HEK293T (cell line): ENCODE results near the gene WBP2.

Experiments
- ARNT ChIP-seq: fragments of 450-650 bp; IDR thresholded peaks from 2 replicates; pipeline ENCODE4 v1.6.1; 2017; ENCODE audit warnings: mild to moderate bottlenecking
- CTBP1 ChIP-seq: fragments of 450-650 bp; IDR thresholded peaks from 2 replicates; pipeline ENCODE4 v1.6.1; 2016; ENCODE audit warnings: borderline replicate concordance
- FOXA1 ChIP-seq: fragments of 450-650 bp; IDR thresholded peaks from 2 replicates; pipeline ENCODE4 v1.6.1; 2016; ENCODE audit warnings: mild to moderate bottlenecking
- SP1 ChIP-seq: fragments of 450-650 bp; IDR thresholded peaks from 2 replicates; pipeline ENCODE4 v1.6.1; 2017
- SUZ12 ChIP-seq: fragments of 450-650 bp; IDR thresholded peaks from 2 replicates; pipeline ENCODE4 v1.6.1; 2016; ENCODE audit warnings: mild to moderate bottlenecking
- TARDBP ChIP-seq: fragments of 450-650 bp; IDR thresholded peaks from 2 replicates; pipeline ENCODE4 v1.6.1; 2016
- ZNF384 ChIP-seq: fragments of 450-650 bp; IDR thresholded peaks from 2 replicates; pipeline ENCODE4 v1.6.1; 2016

DNA sequence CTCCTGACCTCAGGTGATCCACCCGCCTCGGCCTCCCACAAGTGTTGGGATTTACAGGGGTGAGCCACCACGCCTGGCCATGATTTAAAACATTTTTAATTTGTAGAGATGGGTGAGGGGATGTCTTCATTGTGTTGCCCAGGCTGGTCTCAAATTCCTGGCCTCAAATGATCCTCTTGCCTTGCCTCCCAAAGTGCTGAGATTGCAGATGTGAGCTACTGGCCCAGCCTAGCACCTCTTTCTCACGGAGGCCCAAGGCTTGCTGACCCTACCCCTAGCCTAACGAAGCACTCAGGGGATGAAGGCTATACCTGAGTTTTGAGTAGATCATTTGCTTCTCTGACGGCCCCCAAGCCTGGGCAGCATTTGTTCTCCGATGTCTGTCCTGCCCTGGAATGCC, 44.0 kb downstream of the WBP2 start:
- no peak for TF ChIP-seq TARDBP
- TF ChIP-seq ZNF384 = no peak
- TF ChIP-seq ARNT = no peak
- no peak for TF ChIP-seq FOXA1
- no peak for TF ChIP-seq SP1
- TF ChIP-seq CTBP1 = no peak
- TF ChIP-seq SUZ12 = no peak
